NCI-H2081 treated with DMSO at 0.1 percent for 48 hours (cell line): ENCODE data around the gene CLIP1.

Source experiments
- DNase-seq: peaks from one replicate; lab custom pipeline; 2025; lab: John Stamatoyannopoulos, UW

CLIP1 gene

GRCh38 chr12:122355706-122356105 is 66.8 kb downstream of the CLIP1 start:
- no peak for DNase-seq

DNA sequence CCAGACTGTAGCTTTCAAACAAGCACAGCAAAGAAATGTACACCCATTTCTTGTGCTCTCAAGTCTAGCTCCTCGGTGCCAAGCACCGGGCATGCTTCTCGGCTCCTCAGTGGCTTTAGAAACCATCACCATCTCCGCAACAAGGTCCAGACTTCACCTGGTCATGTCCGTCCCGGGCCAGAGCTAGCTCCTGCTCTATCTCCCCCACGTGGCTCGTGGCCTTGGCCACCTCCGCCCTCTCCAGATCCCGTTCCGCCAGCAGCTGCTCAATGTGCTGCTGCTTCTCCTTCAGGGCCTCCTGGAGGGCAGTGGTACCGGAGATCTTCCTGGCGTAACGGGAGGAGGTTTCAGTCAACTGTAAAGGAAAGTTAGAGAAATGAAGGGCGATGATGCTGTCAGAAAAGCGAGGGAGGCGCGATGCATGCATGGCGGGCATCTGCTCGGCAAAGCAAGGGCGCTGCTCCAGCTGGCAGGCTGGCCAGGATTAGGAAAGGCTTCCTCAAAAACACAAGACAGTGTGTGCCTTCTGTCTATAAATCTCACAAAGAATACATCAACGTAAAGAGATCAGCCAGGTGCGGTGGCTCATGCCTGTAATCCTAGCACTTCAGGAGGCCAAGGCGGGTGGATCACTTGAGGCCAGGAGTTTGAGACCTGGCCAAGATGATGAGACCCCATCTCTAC is 67.4 kb downstream of the CLIP1 start:
- no peak for DNase-seq

- no peak for DNase-seq
Observed at GRCh38 chr12:122352394-122352793, 70.1 kb downstream of the CLIP1 start.

DNA sequence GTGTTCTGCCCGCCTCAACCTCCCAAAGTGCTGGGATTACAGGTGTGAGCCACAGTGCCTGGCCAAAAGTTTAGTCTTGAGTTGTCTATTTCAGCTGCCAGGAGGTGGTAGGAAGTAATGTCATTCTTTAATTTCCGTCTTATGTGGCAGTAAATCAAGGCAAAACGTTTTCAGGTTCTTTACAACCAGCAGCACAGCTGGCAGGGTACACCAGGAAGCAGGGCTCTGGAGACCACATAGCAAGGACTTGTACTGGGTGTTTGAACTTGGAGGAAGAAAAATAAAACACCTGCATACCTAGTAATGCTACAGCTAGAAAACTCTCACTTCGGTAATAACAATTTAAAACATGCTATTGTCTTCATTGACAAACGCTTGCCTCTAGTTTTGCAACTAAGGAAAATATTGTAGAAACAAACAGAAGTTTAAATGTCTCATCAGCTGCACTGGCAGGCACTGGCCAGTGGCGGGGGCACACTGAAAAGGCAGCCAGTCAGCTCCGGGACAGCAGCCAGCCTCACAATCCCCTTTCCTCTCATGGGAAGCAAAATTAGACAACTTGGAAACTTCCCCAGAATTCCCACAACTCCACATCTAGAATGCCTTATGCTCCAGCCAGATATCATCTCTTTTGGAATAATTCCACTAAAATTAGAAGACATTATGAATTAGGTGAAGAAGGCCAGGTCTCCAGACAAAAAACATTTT is 72.2 kb downstream of the CLIP1 start:
- DNase-seq = no peak

GRCh38 chr12:122349078-122349477 is 73.4 kb downstream of the CLIP1 start:
- DNase-seq = no peak

DNA sequence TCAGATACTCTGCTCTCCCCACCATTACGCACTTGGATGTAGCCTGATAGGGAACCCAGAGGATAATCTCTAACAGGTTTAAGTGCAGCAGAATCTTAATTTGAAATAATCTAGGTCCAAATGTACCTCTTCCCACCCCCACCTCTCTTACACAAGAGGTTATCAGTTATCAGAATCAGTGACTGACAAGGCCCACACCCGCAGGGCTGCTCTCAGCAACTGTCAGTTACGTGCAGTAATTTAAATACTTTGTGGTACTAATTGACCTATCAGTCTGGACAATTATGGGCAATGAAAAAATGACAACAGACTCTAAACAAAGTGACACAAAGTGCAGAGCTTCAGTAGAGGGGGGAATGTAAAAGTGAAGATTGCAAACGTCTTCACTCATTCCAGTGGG is 74.0 kb downstream of the CLIP1 start:
- no peak for DNase-seq

DNA sequence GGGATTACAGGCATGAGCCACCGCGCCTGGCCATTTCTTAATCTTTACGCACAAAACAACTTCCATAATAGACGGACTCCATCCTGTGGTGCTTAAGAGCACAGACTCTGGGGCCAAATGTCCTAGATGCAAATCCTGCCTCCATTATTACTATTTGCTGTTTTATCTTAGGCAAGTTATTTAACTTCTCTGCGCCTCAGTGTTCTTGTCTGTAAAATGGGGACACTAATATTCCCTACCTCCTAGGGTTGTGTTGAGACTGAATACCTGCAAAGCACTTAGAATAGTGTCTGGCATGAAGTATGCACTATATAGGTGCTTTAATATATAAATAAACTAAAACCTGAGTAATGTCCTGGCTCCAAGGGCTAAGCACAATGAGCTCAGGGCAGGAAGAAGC is 76.4 kb downstream of the CLIP1 start:
- no peak for DNase-seq

DNA sequence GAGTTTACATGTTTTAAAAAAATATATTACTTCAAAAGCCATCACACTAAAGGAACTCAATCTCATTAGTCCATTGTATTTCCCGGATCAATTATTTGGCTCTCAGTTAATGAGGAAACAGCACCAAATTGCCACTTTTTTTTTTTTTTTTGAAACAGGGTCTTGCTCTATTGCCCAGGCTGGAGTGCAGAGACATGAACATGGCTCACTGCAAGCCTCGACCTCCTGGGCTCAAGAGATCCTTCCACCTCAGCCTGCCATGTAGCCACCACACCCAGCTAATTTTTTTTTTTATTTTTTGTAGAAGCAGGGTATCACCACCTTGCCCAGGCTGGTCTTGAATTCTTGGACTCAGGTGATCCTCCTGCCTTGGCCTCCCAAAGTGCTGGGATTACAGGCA is 77.4 kb downstream of the CLIP1 start:
- no peak for DNase-seq

DNA sequence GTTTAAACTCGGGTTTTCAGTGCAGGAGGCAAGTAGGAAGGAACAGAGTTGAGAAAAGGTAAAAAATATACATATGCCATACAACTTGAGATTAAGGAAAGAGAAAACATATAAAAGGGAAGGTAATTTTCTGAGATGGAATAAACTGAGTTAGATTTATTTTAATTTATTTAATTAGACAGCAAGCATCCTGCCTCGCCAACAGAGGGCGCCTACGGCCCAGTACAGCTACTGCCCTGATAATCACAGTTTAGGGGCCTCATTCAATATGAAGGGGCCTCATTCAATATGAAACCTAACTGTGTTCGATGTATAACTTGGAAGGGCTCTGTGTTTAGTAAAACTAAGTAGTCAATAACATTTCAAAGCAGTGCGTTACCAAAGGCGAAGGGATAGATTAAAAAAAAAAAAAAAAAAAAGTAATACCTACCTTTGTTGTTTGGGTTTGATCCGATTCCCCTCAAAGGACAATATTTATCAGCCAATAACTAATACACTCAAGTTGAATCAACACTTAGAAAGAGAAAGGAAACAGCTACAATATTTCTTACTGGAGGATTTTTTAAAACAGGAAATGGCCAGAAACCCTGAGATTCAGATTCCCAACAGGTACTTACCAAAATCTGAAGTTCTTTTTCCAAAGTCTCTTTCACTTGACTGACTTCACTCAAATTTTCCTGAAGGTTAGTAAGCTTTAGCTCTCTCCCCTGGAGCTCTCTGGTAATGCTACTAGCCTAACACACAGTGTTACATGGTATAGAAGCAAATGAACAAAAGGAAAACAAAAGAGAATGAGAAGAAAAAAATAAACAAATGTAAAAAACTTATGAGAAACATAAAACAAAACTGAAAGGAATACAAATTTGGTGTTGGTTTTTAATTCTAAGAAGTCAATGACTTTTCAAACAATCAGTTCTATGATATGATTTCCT is 86.2 kb downstream of the CLIP1 start:
- no peak for DNase-seq

GRCh38 chr12:122333142-122334087 is 89.1 kb downstream of the CLIP1 start:
- DNase-seq = no peak

DNA sequence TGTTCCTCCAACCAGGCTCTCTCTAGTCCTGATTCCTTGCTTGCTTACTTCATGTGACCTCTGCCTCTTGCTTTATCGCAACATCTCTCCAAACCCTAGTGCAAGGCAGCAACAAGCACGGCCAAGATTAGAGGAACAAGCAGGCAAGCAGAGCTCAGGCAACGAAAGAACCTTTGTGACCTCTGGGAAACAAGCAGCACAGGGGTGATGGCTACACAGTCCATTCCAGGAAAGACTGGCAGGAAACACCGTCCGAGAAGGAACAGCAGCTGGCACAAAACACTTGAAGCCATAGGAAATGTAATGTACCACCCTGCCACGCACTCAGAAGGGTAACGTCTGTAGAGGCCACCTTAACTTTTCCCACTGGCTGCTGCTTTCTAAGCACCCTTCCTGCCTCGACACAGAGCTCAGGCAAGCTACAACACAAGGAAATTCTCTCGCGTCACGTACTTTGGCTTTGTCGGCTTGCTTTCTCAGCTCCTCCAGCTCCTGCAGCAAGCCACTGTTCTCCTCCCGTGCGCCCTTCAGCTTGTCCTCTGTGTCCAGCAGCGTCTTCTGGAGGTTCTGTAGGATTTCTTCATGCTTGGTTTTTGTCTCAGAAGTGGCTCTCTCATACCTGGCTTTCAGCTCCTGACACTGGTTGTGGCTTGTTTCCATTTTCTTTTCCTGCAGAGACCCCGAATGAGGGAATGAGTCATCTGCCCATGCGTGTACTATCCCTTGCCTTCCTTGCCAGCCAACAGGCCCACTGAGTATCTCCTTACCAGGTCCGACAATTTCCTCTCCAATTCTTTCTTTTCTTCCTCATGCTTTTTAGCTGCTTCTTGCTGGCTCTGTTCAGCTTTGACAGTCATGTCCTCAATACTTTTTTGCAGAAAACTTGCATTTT is 94.7 kb downstream of the CLIP1 start:
- no peak for DNase-seq

- no peak for DNase-seq
Observed at GRCh38 chr12:122327014-122327413, 95.5 kb downstream of the CLIP1 start.

DNA sequence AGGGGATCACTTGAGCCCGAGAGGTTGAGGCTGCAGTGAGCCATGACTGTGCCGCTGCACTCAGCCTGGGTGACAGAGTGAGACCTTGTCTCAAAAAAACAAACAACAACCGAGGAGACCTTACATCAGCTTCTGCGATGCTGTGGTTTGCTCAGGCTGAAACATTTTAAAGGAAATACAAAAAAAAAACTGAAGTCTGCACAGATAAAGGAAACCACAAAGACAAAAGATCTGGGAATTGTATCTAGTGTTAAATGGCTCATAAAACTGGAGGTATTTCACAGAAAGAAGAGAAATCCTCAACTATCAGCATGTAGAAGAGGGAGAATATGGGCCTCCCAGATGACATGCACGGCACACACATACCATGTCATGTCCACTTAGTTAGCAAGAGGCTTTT is 95.9 kb downstream of the CLIP1 start:
- DNase-seq = no peak

DNA sequence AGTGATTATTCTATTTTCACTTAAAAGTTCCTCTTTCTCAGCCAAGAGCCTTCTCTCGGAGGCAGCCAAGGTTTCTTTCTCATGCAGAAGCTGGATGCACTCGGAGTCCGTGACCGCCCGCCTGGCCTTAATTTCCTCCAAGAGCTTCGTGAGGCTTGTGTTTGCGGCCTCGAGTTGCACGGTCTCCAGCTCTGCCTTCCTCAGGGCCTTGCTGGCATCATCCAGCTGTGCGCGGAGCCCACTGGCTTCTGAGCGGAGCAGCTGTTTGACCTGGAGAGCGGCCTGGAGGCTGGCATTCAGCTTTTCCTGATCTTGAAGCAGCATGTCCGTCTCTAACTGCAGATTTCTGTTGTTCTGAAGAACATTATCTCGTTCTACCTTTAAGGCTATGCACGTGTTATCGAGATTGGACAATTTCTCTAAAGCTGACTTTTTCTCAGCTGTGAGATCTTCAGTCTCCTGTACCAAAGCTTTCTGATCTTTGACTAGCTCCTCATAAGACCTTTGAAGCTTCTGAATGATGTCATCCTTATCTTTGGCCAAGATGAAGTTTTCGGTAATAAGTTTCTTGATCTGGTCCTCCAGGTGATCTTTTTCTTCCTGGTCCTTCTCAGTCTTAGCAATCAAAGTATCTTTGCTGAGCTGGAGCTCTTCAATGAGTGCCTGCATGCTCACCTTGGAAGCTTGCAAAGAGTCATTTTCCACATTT is 99.0 kb downstream of the CLIP1 start:
- no peak for DNase-seq

DNA sequence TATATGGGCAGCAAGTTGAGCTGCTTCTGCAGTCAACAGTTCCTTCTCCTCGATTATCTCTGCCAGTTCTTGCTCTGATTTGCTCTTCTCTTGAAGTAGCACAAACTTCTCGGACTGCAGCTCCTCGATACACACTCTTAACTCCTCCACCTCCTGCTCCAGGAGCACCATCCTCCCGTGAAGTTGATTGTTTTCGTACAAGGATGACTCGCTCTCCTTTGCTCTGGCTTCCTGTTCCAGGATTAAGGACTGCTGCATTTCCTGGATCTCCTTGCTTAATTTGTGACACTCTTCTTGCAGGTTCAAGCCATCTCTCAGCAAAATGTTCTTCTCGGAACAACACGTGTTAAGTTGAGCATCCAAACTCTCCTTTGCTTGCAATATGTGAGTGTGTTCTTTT is 100.0 kb downstream of the CLIP1 start:
- no peak for DNase-seq

DNA sequence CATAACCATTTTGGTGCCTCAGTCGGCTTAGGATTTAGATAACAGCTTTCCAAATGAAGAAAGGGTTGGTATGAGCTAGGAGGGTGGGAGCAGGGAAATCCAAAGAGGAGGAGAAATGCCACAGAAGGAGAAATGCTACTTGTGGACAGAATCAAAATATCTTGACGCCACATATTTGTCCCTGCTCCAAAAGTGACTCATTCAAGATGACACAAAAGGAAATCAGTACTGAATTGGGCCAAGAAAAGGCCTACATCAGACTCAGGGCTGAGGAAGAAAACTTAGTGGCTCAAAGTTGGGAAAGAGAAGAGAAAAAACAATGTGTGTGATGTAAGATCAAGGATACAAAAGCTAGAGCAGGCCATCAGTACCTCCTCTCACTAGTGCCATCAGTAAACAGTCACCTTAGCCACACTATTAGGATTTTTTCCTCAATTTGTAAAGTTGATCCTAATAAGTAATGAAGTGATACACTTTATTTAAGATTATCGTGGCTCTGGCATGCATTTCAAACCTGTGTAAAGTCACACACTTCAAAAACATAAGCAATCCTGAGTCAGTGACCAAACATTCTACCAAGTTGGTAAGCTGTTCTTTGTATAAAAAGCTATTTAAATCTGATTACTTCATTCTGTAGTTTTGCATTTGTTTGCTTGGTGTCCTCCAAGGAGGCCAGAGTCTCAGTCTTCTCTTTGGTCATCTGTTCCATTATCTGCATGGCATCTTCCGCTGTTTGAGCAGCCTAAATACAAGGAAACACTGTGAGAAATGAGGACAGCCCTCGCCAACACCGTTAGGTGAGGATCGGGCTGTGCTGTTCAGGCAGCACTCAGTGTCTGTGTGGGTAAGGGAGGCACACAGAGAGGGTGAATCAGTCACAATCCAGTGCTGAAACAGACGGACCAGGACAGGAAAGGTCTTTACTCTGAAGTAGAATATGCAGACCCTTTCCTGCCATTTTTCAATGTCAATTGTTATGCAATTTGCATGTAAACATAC is 103.6 kb downstream of the CLIP1 start:
- no peak for DNase-seq

GRCh38 chr12:122312926-122313325 is 109.5 kb downstream of the CLIP1 start:
- DNase-seq = no peak

GRCh38 chr12:122311696-122312095 is 110.8 kb downstream of the CLIP1 start:
- DNase-seq = no peak
